ENCODE results near the gene EYS.

GRCh38 chr6:65052626-65053025, 654.4 kb downstream of the EYS start:
- TF ChIP-seq EZH2 (IDR thresholded peaks at IDR 0.05; ENCODE audit: insufficient read depth, poor library complexity, severe bottlenecking): no peak
- no peak for TF ChIP-seq EZH2phosphoT487 (IDR thresholded peaks at IDR 0.05; ENCODE audit: insufficient read depth, low read depth)

All from GM23248 (cell line).